Fibroblast of lung (primary cell): ENCODE results near the gene SPTBN1. TPM values are rescaled to one million over a fixed set of nuclear protein-coding genes. Genes with fewer than 3 reads are reported as not detected.

Experiments used
- DNase-seq, 2 donors: peaks; one replicate each; pipeline versions ENCODE4 v3.0.0 to v3.0.0-alpha.2; 2010; ENCODE audit warnings: low read depth in 2 of 2
- H2AFZ ChIP-seq: 2 replicates; pipeline ENCODE4 v1.5.1; 2012; ENCODE audit warnings: low read length, control low read depth, inconsistent platforms
- H3K27ac ChIP-seq: 2 replicates; pipeline ENCODE4 v1.5.1; 2011; ENCODE audit warnings: low read length, control low read depth; ENCODE audit not compliant: insufficient read depth
- H3K27me3 ChIP-seq: 2 replicates; pipeline ENCODE4 v1.5.1; 2011; ENCODE audit warnings: mild to moderate bottlenecking, low read length; ENCODE audit not compliant: control insufficient read depth, insufficient read depth
- H3K36me3 ChIP-seq: 2 replicates; pipeline ENCODE4 v1.5.1; 2011; ENCODE audit warnings: low read length; ENCODE audit not compliant: control insufficient read depth, insufficient read depth
- H3K4me1 ChIP-seq: 2 replicates; pipeline ENCODE4 v1.5.1; 2011; ENCODE audit warnings: low read length; ENCODE audit not compliant: control insufficient read depth, insufficient read depth; ENCODE audit errors: extremely low read depth
- H3K4me2 ChIP-seq: 2 replicates; pipeline ENCODE4 v1.5.1; 2011; ENCODE audit warnings: low read length, control low read depth; ENCODE audit not compliant: insufficient read depth; ENCODE audit errors: extremely low read depth
- H3K4me3 ChIP-seq, 4 experiments: fragments of 200-600 bp in 1 of 4; sonication (generic) in 1 of 4; replicated peaks in 1 of 4; 2 replicates each; pipeline ENCODE4 v1.5.1; 2011 to 2016; ENCODE audit warnings: low read length in 4 of 4, low read depth in 3 of 4, mild to moderate bottlenecking in 3 of 4, control low read depth in 2 of 4, inconsistent platforms in 1 of 4, mixed read lengths in 1 of 4; ENCODE audit not compliant: insufficient read depth in 1 of 4; ENCODE audit errors: control extremely low read depth in 1 of 4
- H3K79me2 ChIP-seq: 2 replicates; pipeline ENCODE4 v1.5.1; 2012; ENCODE audit warnings: mild to moderate bottlenecking, low read length, inconsistent platforms; ENCODE audit not compliant: control insufficient read depth, insufficient read depth
- H3K9ac ChIP-seq: 2 replicates; pipeline ENCODE4 v1.5.1; 2011; ENCODE audit warnings: mild to moderate bottlenecking, low read length, control low read depth; ENCODE audit not compliant: insufficient read depth
- H3K9me3 ChIP-seq: 2 replicates; pipeline ENCODE4 v1.5.1; 2012; ENCODE audit warnings: low read depth, low read length; ENCODE audit not compliant: control insufficient read depth, insufficient read depth
- H4K20me1 ChIP-seq: 2 replicates; pipeline ENCODE4 v1.5.1; 2011; ENCODE audit warnings: low read length; ENCODE audit not compliant: control insufficient read depth, insufficient read depth; ENCODE audit errors: extremely low read depth
- EZH2 ChIP-seq: IDR thresholded peaks from 2 replicates; pipeline ENCODE4 v1.5.1; 2012; ENCODE audit warnings: low read length, control low read depth, mild to moderate bottlenecking; ENCODE audit errors: missing control alignments
- polyA plus RNA-seq, 2 donors: library from polyadenylated mRNA; depleted of rRNA in 1 of 2; stranded (reverse) in 1 of 2; unstranded in 1 of 2; fragments of >200 nt; gene quantifications; 2 replicates each; pipeline ENCODE4 v1.2.1, GENCODE V29; 2011 to 2012; ENCODE audit warnings: missing spikeins in 1 of 2
- total RNA-seq: library from RNA; depleted of rRNA; stranded (reverse); fragments of >200 nt; gene quantifications from 2 replicates; pipeline ENCODE4 v1.2.1, GENCODE V29; 2014
- TF ChIP-seq, protein P1 (sequence below), 2 donors: IDR thresholded peaks in 1 of 2; conservative IDR thresholded peaks in 1 of 2; 1 replicate in 1 of 2; 2 replicates in 1 of 2; pipeline ENCODE4 v1.5.1; 2011 to 2012; ENCODE audit warnings: low read length in 2 of 2, control low read depth in 1 of 2, inconsistent platforms in 1 of 2, low read depth in 1 of 2, mild to moderate bottlenecking in 1 of 2

The SPTBN1 gene
- total and polyA plus RNA-seq, 2 donors (not counting 1 experiment from before 2014, with no cell fraction given), result 123 to 325 TPM

DNA sequence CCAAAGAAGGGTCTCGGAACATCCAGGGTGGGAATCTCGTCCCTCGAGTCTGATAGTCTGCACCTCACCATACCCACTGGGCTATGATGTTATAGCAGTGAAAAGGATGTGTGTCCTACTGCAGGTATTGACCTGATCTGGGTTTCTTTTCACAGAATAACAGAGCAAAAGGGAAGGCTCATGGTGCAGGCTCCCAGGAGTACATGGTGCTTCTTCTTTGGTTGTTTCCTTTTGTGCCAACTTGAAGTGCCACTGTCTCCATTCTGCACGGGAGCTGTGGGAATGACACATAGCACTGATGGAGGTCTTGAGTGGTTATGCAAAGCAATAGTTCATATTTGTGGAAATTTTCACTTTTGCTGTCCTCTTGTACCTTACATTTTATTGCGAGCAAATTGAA is 195.2 kb downstream of the SPTBN1 start:
- Histone ChIP-seq H4K20me1 (no peaks in the 10 kb centered on the region), H3K9ac (no peak overlapping the region), H3K4me2 (no peak overlapping the region), H3K36me3 (peaks cover 24% of the 10 kb centered on the region), H3K79me2 (no peaks in the 10 kb centered on the region), H3K4me3 (no peak overlapping the region), H3K4me1 (no peaks in the 10 kb centered on the region), H3K27me3 (no peaks in the 10 kb centered on the region), H3K27ac (no peak overlapping the region), H2AFZ (no peak overlapping the region), H3K9me3 (no peaks in the 10 kb centered on the region)
- no peak for DNase-seq
- TF ChIP-seq EZH2, result no peak
- TF ChIP-seq, protein P1, sequence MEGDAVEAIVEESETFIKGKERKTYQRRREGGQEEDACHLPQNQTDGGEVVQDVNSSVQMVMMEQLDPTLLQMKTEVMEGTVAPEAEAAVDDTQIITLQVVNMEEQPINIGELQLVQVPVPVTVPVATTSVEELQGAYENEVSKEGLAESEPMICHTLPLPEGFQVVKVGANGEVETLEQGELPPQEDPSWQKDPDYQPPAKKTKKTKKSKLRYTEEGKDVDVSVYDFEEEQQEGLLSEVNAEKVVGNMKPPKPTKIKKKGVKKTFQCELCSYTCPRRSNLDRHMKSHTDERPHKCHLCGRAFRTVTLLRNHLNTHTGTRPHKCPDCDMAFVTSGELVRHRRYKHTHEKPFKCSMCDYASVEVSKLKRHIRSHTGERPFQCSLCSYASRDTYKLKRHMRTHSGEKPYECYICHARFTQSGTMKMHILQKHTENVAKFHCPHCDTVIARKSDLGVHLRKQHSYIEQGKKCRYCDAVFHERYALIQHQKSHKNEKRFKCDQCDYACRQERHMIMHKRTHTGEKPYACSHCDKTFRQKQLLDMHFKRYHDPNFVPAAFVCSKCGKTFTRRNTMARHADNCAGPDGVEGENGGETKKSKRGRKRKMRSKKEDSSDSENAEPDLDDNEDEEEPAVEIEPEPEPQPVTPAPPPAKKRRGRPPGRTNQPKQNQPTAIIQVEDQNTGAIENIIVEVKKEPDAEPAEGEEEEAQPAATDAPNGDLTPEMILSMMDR (conservative IDR thresholded peaks at IDR 0.05 in 1 of 2, IDR thresholded peaks at IDR 0.05 in 1 of 2; ENCODE audit: low read depth in 1 of 2, low read length in 2 of 2), result no peak

DNA sequence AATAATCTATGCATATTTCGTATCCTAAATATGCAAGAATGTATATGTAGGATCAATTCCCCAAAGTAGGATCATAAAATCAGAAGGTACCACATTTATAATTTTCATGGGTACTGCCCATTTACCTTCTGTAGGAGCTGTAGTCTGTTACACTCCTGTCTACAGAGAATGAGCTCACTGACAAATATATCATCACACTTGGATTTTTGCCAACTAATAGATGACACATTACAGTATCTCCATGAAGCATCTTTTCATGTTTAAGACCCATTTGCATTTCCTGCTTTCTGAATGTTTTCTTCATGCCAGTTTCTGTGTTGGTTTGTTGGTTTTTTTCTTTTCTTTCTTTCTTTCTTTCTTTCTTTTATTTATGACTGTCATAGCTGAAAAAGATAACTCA is 196.4 kb downstream of the SPTBN1 start:
- Histone ChIP-seq H3K4me2 (no peak overlapping the region), H3K9me3 (no peaks in the 10 kb centered on the region), H3K27ac (no peak overlapping the region), H2AFZ (no peak overlapping the region), H3K27me3 (no peaks in the 10 kb centered on the region), H3K9ac (no peak overlapping the region), H3K79me2 (no peaks in the 10 kb centered on the region), H3K4me3 (no peak overlapping the region), H3K4me1 (no peaks in the 10 kb centered on the region), H4K20me1 (no peaks in the 10 kb centered on the region), H3K36me3 (peaks cover 27% of the 10 kb centered on the region)
- DNase-seq, result no peak
- TF ChIP-seq, protein P1 (conservative IDR thresholded peaks at IDR 0.05 in 1 of 2, IDR thresholded peaks at IDR 0.05 in 1 of 2; ENCODE audit: low read depth in 1 of 2, low read length in 2 of 2), result no peak
- TF ChIP-seq EZH2, result no peak

DNA sequence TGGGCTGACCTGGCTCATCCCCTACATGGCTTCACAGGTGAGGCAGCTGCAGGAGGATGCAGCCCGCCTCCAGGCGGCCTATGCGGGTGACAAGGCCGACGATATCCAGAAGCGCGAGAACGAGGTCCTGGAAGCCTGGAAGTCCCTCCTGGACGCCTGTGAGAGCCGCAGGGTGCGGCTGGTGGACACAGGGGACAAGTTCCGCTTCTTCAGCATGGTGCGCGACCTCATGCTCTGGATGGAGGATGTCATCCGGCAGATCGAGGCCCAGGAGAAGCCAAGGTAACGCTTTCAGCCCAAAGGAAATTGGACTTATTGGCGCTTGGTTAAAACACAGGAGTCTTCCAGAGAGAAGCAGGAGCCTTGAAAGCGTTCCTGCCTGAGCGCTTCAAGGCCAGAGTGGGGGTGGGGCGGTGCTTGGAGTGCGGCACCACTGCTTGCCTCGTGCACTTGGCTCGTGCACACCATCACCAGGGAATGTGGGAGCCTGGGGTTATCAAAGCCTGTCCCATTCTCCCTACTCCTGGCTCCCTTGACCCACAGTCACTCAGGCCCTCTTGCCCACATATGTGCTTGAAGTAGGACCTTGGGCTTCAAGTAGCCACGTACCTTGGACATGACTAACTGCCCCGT is 197.6 kb downstream of the SPTBN1 start:
- Histone ChIP-seq H3K4me1 (peaks cover 2% of the 10 kb centered on the region), H3K27ac (no peak overlapping the region), H3K36me3 (peaks cover 23% of the 10 kb centered on the region), H3K9me3 (no peaks in the 10 kb centered on the region), H3K79me2 (no peaks in the 10 kb centered on the region), H3K4me3 (no peak overlapping the region), H3K27me3 (no peaks in the 10 kb centered on the region), H4K20me1 (no peaks in the 10 kb centered on the region), H3K4me2 (no peak overlapping the region), H2AFZ (no peak overlapping the region), H3K9ac (no peak overlapping the region)
- DNase-seq, result no peak
- no peak for TF ChIP-seq EZH2
- TF ChIP-seq, protein P1 (conservative IDR thresholded peaks at IDR 0.05 in 1 of 2, IDR thresholded peaks at IDR 0.05 in 1 of 2; ENCODE audit: low read depth in 1 of 2, low read length in 2 of 2), result no peak
